GM18951 (cell line): ENCODE measurements around the gene NID1.
"Not testable (repeated sequence)": the region's sequence is repeated elsewhere in the genome, so short reads cannot be mapped to it uniquely, and the experiment has no call there.

Experiments
- POLR2A ChIP-seq: IDR thresholded peaks from 4 replicates; pipeline ENCODE4 v1.6.1; 2011; ENCODE audit warnings: mild to moderate bottlenecking; ENCODE audit not compliant: insufficient read length, insufficient read depth; ENCODE audit errors: extremely low read depth
- in situ Hi-C: fragments of 300-500 bp; cut with MboI; formaldehyde crosslinking; loops from one replicate; pipeline ENCODE4 v1.12.0; 2022; ENCODE audit warnings: low sequenced_read_pairs, mixed read lengths, inconsistent platforms; ENCODE audit not compliant: unreplicated experiment

NID1 gene

DNA sequence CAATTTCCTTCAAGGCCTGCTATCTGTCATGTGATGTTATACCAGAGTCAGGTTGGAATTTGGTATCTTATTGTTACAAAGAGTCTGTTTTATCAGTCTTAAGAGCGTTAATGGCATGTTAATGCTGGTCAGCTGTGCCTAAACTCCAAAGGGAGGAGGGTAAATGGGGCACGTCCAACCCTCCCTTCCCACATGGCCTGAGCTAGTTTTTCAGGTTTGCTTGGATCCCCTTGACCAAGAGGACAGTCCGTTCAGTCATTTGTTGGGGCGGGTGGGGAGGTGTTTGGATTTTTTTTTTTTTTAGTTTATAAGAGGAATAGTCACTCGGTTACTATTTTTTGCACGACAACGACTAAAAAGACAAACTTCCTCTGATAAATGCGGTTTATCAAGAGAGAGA is 134.3 kb downstream of the NID1 start:
- in situ Hi-C loops: no loop called here
- TF ChIP-seq POLR2A: no peak

DNA sequence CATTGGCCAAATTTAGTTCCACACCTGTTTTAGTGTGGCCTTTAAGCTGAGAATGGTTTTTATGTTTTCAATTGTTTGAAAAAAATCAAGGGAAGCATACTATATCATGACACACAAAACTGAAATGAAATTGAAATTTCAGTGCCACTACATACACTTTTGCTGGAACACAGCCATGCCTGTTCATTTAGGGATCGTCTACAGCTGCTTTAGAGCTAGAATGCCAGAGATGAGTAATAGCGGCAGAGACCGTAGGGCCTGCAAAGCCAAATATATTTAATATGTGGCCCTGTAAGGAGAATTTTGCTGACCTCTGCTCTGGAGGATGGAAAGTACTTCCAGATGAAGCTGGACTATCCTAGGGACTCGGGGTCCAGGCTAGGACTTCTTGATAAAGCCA is 135.7 kb downstream of the NID1 start:
- TF ChIP-seq POLR2A: no peak
- in situ Hi-C loops: no loop called here

DNA sequence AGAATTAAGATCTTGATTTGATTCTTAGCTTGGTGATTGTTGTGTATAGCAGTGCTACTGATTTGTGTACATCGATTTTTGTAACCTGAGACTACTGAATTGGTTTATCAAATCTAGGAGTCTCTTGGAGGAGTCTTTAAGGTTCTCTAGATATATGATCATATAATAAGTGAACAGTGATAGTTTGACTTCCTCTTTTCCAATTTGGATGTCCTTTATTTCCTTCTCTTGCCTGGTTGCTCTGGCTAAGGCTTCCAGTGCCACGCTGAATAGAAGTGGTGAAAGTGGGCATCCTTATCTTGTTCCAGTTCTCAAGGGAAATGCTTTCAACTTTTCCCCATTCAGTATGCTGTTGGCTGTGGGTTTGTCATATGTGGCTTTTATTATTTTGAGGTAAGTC is 136.7 kb downstream of the NID1 start:
- no peak for TF ChIP-seq POLR2A

DNA sequence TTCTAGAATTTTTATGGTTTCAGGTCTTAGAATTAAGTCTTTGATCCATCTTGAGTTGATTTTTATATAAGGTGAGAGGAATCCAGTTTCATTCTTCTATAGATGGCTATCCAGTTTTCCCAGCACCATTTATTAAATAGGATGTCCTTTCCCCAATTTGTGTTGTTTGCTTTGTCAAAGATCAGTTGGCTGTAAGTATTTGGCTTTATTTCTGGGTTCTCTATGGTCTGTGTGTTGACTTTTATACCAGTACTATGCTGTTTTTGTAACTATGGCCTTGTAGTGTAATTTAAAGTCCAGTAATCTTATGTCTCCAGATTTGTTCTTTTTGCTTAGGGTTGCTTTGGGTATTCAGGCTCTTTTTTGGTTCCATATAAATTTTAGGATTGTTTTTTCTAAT is 137.3 kb downstream of the NID1 start:
- in situ Hi-C loops: not testable (repeated sequence)

More for the DNA sequence above, 136.7 kb downstream of the NID1 start:
- in situ Hi-C loops: no loop called here
